H9 (cell line): Measurements from ENCODE around the gene HTR5A. TPM values are rescaled to one million over a fixed set of nuclear protein-coding genes. Genes with fewer than 3 reads are reported as not detected.

Experiments
- DNase-seq: peaks from one replicate; pipeline ENCODE4 v3.0.0-alpha.2; 2017
- H2AFZ ChIP-seq: one replicate; pipeline ENCODE4 v1.6.1; 2013; ENCODE audit warnings: mild to moderate bottlenecking, low read length, control low read depth, moderate library complexity
- H2AK5ac ChIP-seq: 2 replicates; pipeline ENCODE4 v1.6.1; 2013; ENCODE audit warnings: low read length, control low read depth, mixed read lengths; ENCODE audit not compliant: insufficient read length
- H2BK120ac ChIP-seq: one replicate; pipeline ENCODE4 v1.6.1; 2013; ENCODE audit warnings: low read depth, mild to moderate bottlenecking, low read length, control low read depth, inconsistent platforms; ENCODE audit not compliant: poor library complexity, severe bottlenecking
- H2BK12ac ChIP-seq: 2 replicates; pipeline ENCODE4 v1.6.1; 2013; ENCODE audit warnings: low read length, control low read depth, mixed read lengths, low read depth; ENCODE audit not compliant: insufficient read length
- H2BK15ac ChIP-seq: 2 replicates; pipeline ENCODE4 v1.6.1; 2013; ENCODE audit warnings: low read depth, low read length, control low read depth
- H2BK20ac ChIP-seq: one replicate; pipeline ENCODE4 v1.6.1; 2013; ENCODE audit warnings: low read depth, mild to moderate bottlenecking, low read length, control low read depth, inconsistent platforms; ENCODE audit not compliant: poor library complexity, severe bottlenecking
- H2BK5ac ChIP-seq: 2 replicates; pipeline ENCODE4 v1.6.1; 2013; ENCODE audit warnings: low read length, control low read depth, mixed read lengths; ENCODE audit not compliant: insufficient read length
- H3K14ac ChIP-seq: 2 replicates; pipeline ENCODE4 v1.6.1; 2013; ENCODE audit warnings: low read length, control low read depth; ENCODE audit not compliant: insufficient read depth
- H3K18ac ChIP-seq: 2 replicates; pipeline ENCODE4 v1.6.1; 2013; ENCODE audit warnings: low read depth, mild to moderate bottlenecking, mixed read lengths, low read length, control low read depth; ENCODE audit not compliant: insufficient read length
- H3K23ac ChIP-seq: 2 replicates; pipeline ENCODE4 v1.6.1; 2013; ENCODE audit warnings: low read length, control low read depth, mixed read lengths, low read depth; ENCODE audit not compliant: insufficient read length
- H3K23me2 ChIP-seq: 2 replicates; pipeline ENCODE4 v1.6.1; 2013; ENCODE audit warnings: low read depth, mild to moderate bottlenecking, mixed read lengths, low read length, control low read depth; ENCODE audit not compliant: insufficient read length, poor library complexity, severe bottlenecking
- H3K27ac ChIP-seq: 2 replicates; pipeline ENCODE4 v1.5.1; 2013; ENCODE audit warnings: low read length, control low read depth, mixed read lengths, low read depth; ENCODE audit not compliant: insufficient read length
- H3K27me3 ChIP-seq: 2 replicates; pipeline ENCODE4 v1.6.1; 2013; ENCODE audit warnings: low read length, control low read depth, inconsistent platforms; ENCODE audit not compliant: insufficient read depth
- H3K4ac ChIP-seq: 2 replicates; pipeline ENCODE4 v1.6.1; 2013; ENCODE audit warnings: low read depth, mild to moderate bottlenecking, control low read depth, inconsistent platforms, low read length, moderate library complexity
- H3K4me1 ChIP-seq: 2 replicates; pipeline ENCODE4 v1.6.1; 2013; ENCODE audit warnings: low read length, control low read depth, inconsistent platforms; ENCODE audit not compliant: insufficient read depth
- H3K4me2 ChIP-seq: 2 replicates; pipeline ENCODE4 v1.6.1; 2013; ENCODE audit warnings: low read length, control low read depth, mixed read lengths; ENCODE audit not compliant: insufficient read length, insufficient read depth
- H3K56ac ChIP-seq: 2 replicates; pipeline ENCODE4 v1.6.1; 2013; ENCODE audit warnings: low read depth, mild to moderate bottlenecking, mixed read lengths, low read length, control low read depth; ENCODE audit not compliant: insufficient read length
- H3K79me1 ChIP-seq: 2 replicates; pipeline ENCODE4 v1.6.1; 2013; ENCODE audit warnings: low read depth, mild to moderate bottlenecking, moderate library complexity, low read length, control low read depth, inconsistent platforms; ENCODE audit not compliant: insufficient read depth, poor library complexity, severe bottlenecking
- H3K79me2 ChIP-seq: 2 replicates; pipeline ENCODE4 v1.6.1; 2013; ENCODE audit warnings: low read length, control low read depth, inconsistent platforms; ENCODE audit not compliant: insufficient read depth
- H3K9ac ChIP-seq: 2 replicates; pipeline ENCODE4 v1.6.1; 2013; ENCODE audit warnings: low read length, control low read depth, mixed read lengths; ENCODE audit not compliant: insufficient read length; ENCODE audit errors: extremely low read depth
- H3K9me3 ChIP-seq: one replicate; pipeline ENCODE4 v1.6.1; 2013; ENCODE audit warnings: low read depth, low read length, inconsistent platforms; ENCODE audit not compliant: control insufficient read depth
- H3T11ph ChIP-seq: one replicate; pipeline ENCODE4 v1.6.1; 2013; ENCODE audit warnings: mild to moderate bottlenecking, low read length, control low read depth, inconsistent platforms
- H4K20me1 ChIP-seq: one replicate; pipeline ENCODE4 v1.6.1; 2013; ENCODE audit not compliant: control insufficient read depth, insufficient read length, insufficient read depth
- H4K5ac ChIP-seq: 2 replicates; pipeline ENCODE4 v1.6.1; 2013; ENCODE audit warnings: low read depth, mild to moderate bottlenecking, mixed read lengths, low read length, control low read depth; ENCODE audit not compliant: insufficient read length
- H4K8ac ChIP-seq: replicated peaks from 2 replicates; pipeline ENCODE4 v1.6.1; 2013; ENCODE audit warnings: low read length, control low read depth, mixed read lengths, low read depth; ENCODE audit not compliant: insufficient read length
- H4K91ac ChIP-seq: 2 replicates; pipeline ENCODE4 v1.6.1; 2013; ENCODE audit warnings: low read depth, mild to moderate bottlenecking, moderate library complexity, mixed read lengths, low read length, control low read depth; ENCODE audit not compliant: insufficient read length
- H3K27ac Mint-ChIP-seq, 3 experiments: 2 replicates in 2 of 3; 3 replicates in 1 of 3; pipeline ENCODE4 v1.8.0; 2020 to 2021; ENCODE audit warnings: mixed read lengths in 3 of 3, mild to moderate bottlenecking in 1 of 3, moderate library complexity in 1 of 3
- H3K27me3 Mint-ChIP-seq: 2 replicates; pipeline ENCODE4 v1.8.0; 2021; ENCODE audit warnings: low read depth, mild to moderate bottlenecking, moderate library complexity, mixed read lengths
- H3K36me3 Mint-ChIP-seq, 3 experiments: 2 replicates in 2 of 3; 3 replicates in 1 of 3; pipeline ENCODE4 v1.8.0; 2020 to 2021; ENCODE audit warnings: low read depth in 3 of 3, mixed read lengths in 3 of 3; ENCODE audit not compliant: insufficient read depth in 1 of 3
- H3K4me1 Mint-ChIP-seq, 2 experiments: 2 replicates each; pipeline ENCODE4 v1.8.0; 2020; ENCODE audit warnings: mixed read lengths in 2 of 2
- H3K4me3 Mint-ChIP-seq, 2 experiments: 2 replicates in 1 of 2; 3 replicates in 1 of 2; pipeline ENCODE4 v1.8.0; 2020 to 2021; ENCODE audit warnings: mild to moderate bottlenecking in 2 of 2, mixed read lengths in 2 of 2, moderate library complexity in 1 of 2
- H3K9me3 Mint-ChIP-seq, 2 experiments: 2 replicates in 1 of 2; 3 replicates in 1 of 2; pipeline ENCODE4 v1.8.0; 2020; ENCODE audit warnings: mild to moderate bottlenecking in 2 of 2, mixed read lengths in 2 of 2, moderate library complexity in 1 of 2
- CTCF ChIP-seq: fragments of 200-600 bp; sonication (generic); conservative IDR thresholded peaks from 3 replicates; pipeline ENCODE4 v1.8.0; 2021; ENCODE audit warnings: antibody characterized with exemption, mild to moderate bottlenecking
- WGBS: extraction: QIAGEN DNeasy Blood & Tissue Kit; methylation state at CpG from one replicate; pipeline ENCODE4 v1.1.7; 2013; ENCODE audit warnings: missing lambda C conversion rate, low lambda C conversion rate, mixed read lengths; ENCODE audit not compliant: insufficient read length; ENCODE audit errors: extremely low coverage; 5-methylcytosine and 5-hydroxymethylcytosine counted together
- total RNA-seq: library from RNA; stranded (reverse); gene quantifications from 2 replicates; pipeline ENCODE4 v1.2.1, GENCODE V29; 2021

HTR5A gene
- total RNA-seq, 1 experiment from 2014 or later, result not detected

- Histone ChIP-seq H2BK20ac (no peak overlapping the region), H4K5ac (no peak overlapping the region), H2BK12ac (no peak overlapping the region), H2AFZ (no peak overlapping the region), H3K27me3 (peaks cover 11% of the 10 kb centered on the region; the same call in 1 of the 2 replicates), H2AK5ac (no peak overlapping the region), H3K9ac (no peak overlapping the region), H4K91ac (no peak overlapping the region), H4K8ac (no peak overlapping the region), H3T11ph (no peak overlapping the region), H3K23me2 (peaks cover 8% of the 10 kb centered on the region), H3K9me3 (no peaks in the 10 kb centered on the region), H2BK15ac (no peak overlapping the region), H3K23ac (no peak overlapping the region), H3K14ac (no peak overlapping the region), H2BK5ac (no peak overlapping the region), H3K56ac (no peak overlapping the region), H3K27ac (no peak overlapping the region), H3K4me1 (no peaks in the 10 kb centered on the region), H3K18ac (no peak overlapping the region), H3K4ac (no peak overlapping the region), H3K79me2 (no peaks in the 10 kb centered on the region), H3K79me1 (no peaks in the 10 kb centered on the region), H2BK120ac (no peak overlapping the region), H3K4me2 (no peak overlapping the region), H4K20me1 (no peaks in the 10 kb centered on the region)
- H3K9me3 Mint-ChIP-seq, result no peaks in the 10 kb centered on the region
- no CpG with 5 or more reads among the region's 7 CpGs for WGBS
- H3K27me3 Mint-ChIP-seq, result peaks cover 37% of the 10 kb centered on the region
- DNase-seq, result peak; percentile 34
- H3K4me1 Mint-ChIP-seq, result peaks cover 2 to 7% of the 10 kb centered on the region in 2 experiments; a peak in 2 of 4 replicates
- H3K36me3 Mint-ChIP-seq, result no peaks in the 10 kb centered on the region
- TF ChIP-seq CTCF, result no peak
- no peak overlapping the region for H3K27ac Mint-ChIP-seq
- no peak overlapping the region for H3K4me3 Mint-ChIP-seq
Measured at GRCh38 chr7:155066417-155066950, 3.6 kb upstream of the HTR5A start.
